ENCODE measurements around the gene EYA2. TPM values are rescaled to one million over a fixed set of nuclear protein-coding genes. Genes with fewer than 3 reads are reported as not detected.
"Not testable (repeated sequence)": the region's sequence is repeated elsewhere in the genome, so short reads cannot be mapped to it uniquely, and the experiment has no call there.

EYA2 gene
- total RNA-seq, 1 donor from 2014 or later: not detected

- H3K9me3 Mint-ChIP-seq; H3K4me3 Mint-ChIP-seq (ENCODE audit: low read depth); H3K27ac Mint-ChIP-seq; intact Hi-C loops (cut with micrococcal nuclease); H3K27me3 Mint-ChIP-seq (ENCODE audit: low read depth); H3K4me1 Mint-ChIP-seq (ENCODE audit: low read depth); DNase-seq (ENCODE audit: low spot score); H3K36me3 Mint-ChIP-seq (ENCODE audit: low read depth): not testable (repeated sequence)
These were observed 28.2 kb downstream of the EYA2 start for GRCh38 chr20:46922841-46923240.

- Mint-ChIP-seq H3K4me3 (ENCODE audit: low read depth) (no peak overlapping the region), H3K36me3 (ENCODE audit: low read depth) (no peaks in the 10 kb centered on the region), H3K27me3 (ENCODE audit: low read depth) (no peaks in the 10 kb centered on the region), H3K9me3 (no peaks in the 10 kb centered on the region), H3K27ac (no peak overlapping the region), H3K4me1 (ENCODE audit: low read depth) (no peaks in the 10 kb centered on the region)
- intact Hi-C loops (cut with micrococcal nuclease): no loop called here
- no peak for DNase-seq (ENCODE audit: low spot score)
These were observed 28.9 kb downstream of the EYA2 start for GRCh38 chr20:46923550-46923949.

GRCh38 chr20:46928580-46929132 lies 34.0 kb downstream of the EYA2 start:
- H3K4me1 Mint-ChIP-seq (ENCODE audit: low read depth): no peaks in the 10 kb centered on the region
- intact Hi-C loops (cut with micrococcal nuclease): no loop called here
- H3K27ac Mint-ChIP-seq: no peak overlapping the region
- H3K36me3 Mint-ChIP-seq (ENCODE audit: low read depth): no peaks in the 10 kb centered on the region
- no peak overlapping the region for H3K4me3 Mint-ChIP-seq (ENCODE audit: low read depth)
- no peak for DNase-seq (ENCODE audit: low spot score)
- no peaks in the 10 kb centered on the region for H3K9me3 Mint-ChIP-seq
- H3K27me3 Mint-ChIP-seq (ENCODE audit: low read depth): peaks cover 4% of the 10 kb centered on the region

GRCh38 chr20:46929902-46930301 lies 35.3 kb downstream of the EYA2 start:
- intact Hi-C loops (cut with micrococcal nuclease): no loop called here
- Mint-ChIP-seq H3K4me3 (ENCODE audit: low read depth) (no peak overlapping the region), H3K27ac (no peak overlapping the region), H3K9me3 (no peaks in the 10 kb centered on the region), H3K36me3 (ENCODE audit: low read depth) (no peaks in the 10 kb centered on the region), H3K4me1 (ENCODE audit: low read depth) (no peaks in the 10 kb centered on the region), H3K27me3 (ENCODE audit: low read depth) (peaks cover 4% of the 10 kb centered on the region)
- no peak for DNase-seq (ENCODE audit: low spot score)

GRCh38 chr20:46930640-46931339 lies 36.1 kb downstream of the EYA2 start:
- Mint-ChIP-seq H3K27ac (no peak overlapping the region), H3K4me1 (ENCODE audit: low read depth) (no peaks in the 10 kb centered on the region), H3K4me3 (ENCODE audit: low read depth) (no peak overlapping the region), H3K27me3 (ENCODE audit: low read depth) (peaks cover 4% of the 10 kb centered on the region), H3K36me3 (ENCODE audit: low read depth) (no peaks in the 10 kb centered on the region), H3K9me3 (no peaks in the 10 kb centered on the region)
- DNase-seq (ENCODE audit: low spot score): no peak
- intact Hi-C loops (cut with micrococcal nuclease): no loop called here

GRCh38 chr20:46931699-46932098 lies 37.1 kb downstream of the EYA2 start:
- H3K27ac Mint-ChIP-seq: no peak overlapping the region
- H3K27me3 Mint-ChIP-seq (ENCODE audit: low read depth): peaks cover 4% of the 10 kb centered on the region
- no peaks in the 10 kb centered on the region for H3K36me3 Mint-ChIP-seq (ENCODE audit: low read depth)
- no peak for DNase-seq (ENCODE audit: low spot score)
- no peaks in the 10 kb centered on the region for H3K4me1 Mint-ChIP-seq (ENCODE audit: low read depth)
- no peak overlapping the region for H3K4me3 Mint-ChIP-seq (ENCODE audit: low read depth)
- intact Hi-C loops (cut with micrococcal nuclease): no loop called here
- no peaks in the 10 kb centered on the region for H3K9me3 Mint-ChIP-seq

- H3K9me3 Mint-ChIP-seq; H3K36me3 Mint-ChIP-seq (ENCODE audit: low read depth); intact Hi-C loops (cut with micrococcal nuclease); DNase-seq (ENCODE audit: low spot score); H3K4me3 Mint-ChIP-seq (ENCODE audit: low read depth); H3K4me1 Mint-ChIP-seq (ENCODE audit: low read depth); H3K27me3 Mint-ChIP-seq (ENCODE audit: low read depth); H3K27ac Mint-ChIP-seq: not testable (repeated sequence)
These were observed 37.8 kb downstream of the EYA2 start for GRCh38 chr20:46932439-46932838.

GRCh38 chr20:46933150-46933549 lies 38.5 kb downstream of the EYA2 start:
- no peaks in the 10 kb centered on the region for H3K36me3 Mint-ChIP-seq (ENCODE audit: low read depth)
- H3K4me3 Mint-ChIP-seq (ENCODE audit: low read depth): no peak overlapping the region
- peaks cover 4% of the 10 kb centered on the region for H3K27me3 Mint-ChIP-seq (ENCODE audit: low read depth)

GRCh38 chr20:46934746-46935287 lies 40.2 kb downstream of the EYA2 start:
- H3K4me3 Mint-ChIP-seq (ENCODE audit: low read depth): no peak overlapping the region
- peaks cover 2% of the 10 kb centered on the region for H3K27me3 Mint-ChIP-seq (ENCODE audit: low read depth)
- no peaks in the 10 kb centered on the region for H3K9me3 Mint-ChIP-seq
- H3K27ac Mint-ChIP-seq: no peak overlapping the region
- DNase-seq (ENCODE audit: low spot score): no peak
- H3K36me3 Mint-ChIP-seq (ENCODE audit: low read depth): no peaks in the 10 kb centered on the region
- intact Hi-C loops (cut with micrococcal nuclease): no loop called here
- H3K4me1 Mint-ChIP-seq (ENCODE audit: low read depth): no peaks in the 10 kb centered on the region

More at GRCh38 chr20:46933150-46933549, 38.5 kb downstream of the EYA2 start:
- Mint-ChIP-seq H3K27ac (no peak overlapping the region), H3K4me1 (ENCODE audit: low read depth) (no peaks in the 10 kb centered on the region), H3K9me3 (no peaks in the 10 kb centered on the region)
- DNase-seq (ENCODE audit: low spot score): no peak
- intact Hi-C loops (cut with micrococcal nuclease): no loop called here

GRCh38 chr20:46935394-46936017 lies 40.9 kb downstream of the EYA2 start:
- no peaks in the 10 kb centered on the region for H3K36me3 Mint-ChIP-seq (ENCODE audit: low read depth)
- H3K4me1 Mint-ChIP-seq (ENCODE audit: low read depth): no peaks in the 10 kb centered on the region
- DNase-seq (ENCODE audit: low spot score): no peak
- no peaks in the 10 kb centered on the region for H3K9me3 Mint-ChIP-seq
- H3K27me3 Mint-ChIP-seq (ENCODE audit: low read depth): no peaks in the 10 kb centered on the region
- no peak overlapping the region for H3K4me3 Mint-ChIP-seq (ENCODE audit: low read depth)
- no peak overlapping the region for H3K27ac Mint-ChIP-seq
- intact Hi-C loops (cut with micrococcal nuclease): no loop called here

- Mint-ChIP-seq H3K36me3 (ENCODE audit: low read depth) (no peaks in the 10 kb centered on the region), H3K4me1 (ENCODE audit: low read depth) (no peaks in the 10 kb centered on the region), H3K4me3 (ENCODE audit: low read depth) (no peak overlapping the region), H3K27ac (no peak overlapping the region), H3K9me3 (no peaks in the 10 kb centered on the region), H3K27me3 (ENCODE audit: low read depth) (no peaks in the 10 kb centered on the region)
- no peak for DNase-seq (ENCODE audit: low spot score)
- intact Hi-C loops (cut with micrococcal nuclease): no loop called here
These were observed 41.9 kb downstream of the EYA2 start for GRCh38 chr20:46936415-46937156.

- Mint-ChIP-seq H3K4me1 (ENCODE audit: low read depth) (no peaks in the 10 kb centered on the region), H3K27me3 (ENCODE audit: low read depth) (no peaks in the 10 kb centered on the region), H3K27ac (no peak overlapping the region), H3K9me3 (no peaks in the 10 kb centered on the region), H3K4me3 (ENCODE audit: low read depth) (no peak overlapping the region), H3K36me3 (ENCODE audit: low read depth) (no peaks in the 10 kb centered on the region)
- intact Hi-C loops (cut with micrococcal nuclease): no loop called here
- DNase-seq (ENCODE audit: low spot score): no peak
These were observed 42.5 kb downstream of the EYA2 start for GRCh38 chr20:46937157-46937523.
